Hematopoietic multipotent progenitor cell (in vitro differentiated cells): Measurements from ENCODE around the gene TECPR2. TPM values are rescaled to one million over a fixed set of nuclear protein-coding genes. Genes with fewer than 3 reads are reported as not detected.
"Not testable (repeated sequence)": the region's sequence is repeated elsewhere in the genome, so short reads cannot be mapped to it uniquely, and the experiment has no call there.

Experiments
- DNase-seq, 3 donors: peaks; one replicate each; pipeline ENCODE4 v3.0.0-alpha.2; 2011 to 2015; ENCODE audit warnings: low read depth in 2 of 3, low spot score in 2 of 3
- small RNA-seq: library from RNA; depleted of rRNA; stranded (forward); fragments of <200 nt; gene quantifications from one replicate; pipeline ENCODE3, GENCODE V24; 2012
- total RNA-seq: library from RNA; depleted of rRNA; stranded (reverse); fragments of >200 nt; gene quantifications from one replicate; pipeline ENCODE4 v1.2.3, GENCODE V29; 2012

Gene TECPR2
- total RNA-seq, 1 donor: 9.4 TPM

DNA sequence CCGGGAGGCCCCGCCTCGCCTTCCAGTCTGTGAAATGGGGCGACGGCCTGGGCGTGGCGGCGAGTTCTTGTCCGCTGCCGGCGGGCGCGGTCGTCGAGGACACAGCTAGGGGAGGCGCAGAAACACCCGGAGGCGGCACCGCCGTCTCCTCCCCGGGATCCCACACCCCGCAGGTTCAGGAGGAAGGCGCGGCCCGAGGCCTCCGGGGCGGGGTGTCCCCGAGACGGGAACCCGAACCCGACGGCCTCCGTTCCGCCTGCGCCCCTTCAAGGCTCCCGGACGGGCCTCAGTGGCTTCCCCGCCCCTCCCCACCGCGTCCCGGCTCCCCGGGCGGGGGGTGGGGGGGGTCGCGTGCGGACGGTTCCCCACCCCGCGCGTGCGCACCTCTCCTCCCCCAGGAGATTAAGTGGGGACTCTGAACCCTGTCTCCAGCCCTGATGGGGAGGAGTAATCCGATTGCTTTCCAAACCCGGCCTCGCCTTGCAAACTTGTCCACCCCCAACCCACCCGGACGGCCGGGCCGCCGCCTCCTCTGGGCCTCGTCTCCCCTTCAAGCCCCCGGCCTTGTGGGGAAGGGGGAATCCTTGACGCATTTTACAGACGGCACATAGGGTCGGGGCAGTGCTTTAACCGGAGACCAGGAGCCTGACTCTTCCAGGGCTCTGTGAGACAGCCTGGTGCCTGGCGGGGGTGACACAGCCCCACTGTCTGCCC, 182.2 kb downstream of the TECPR2 start:
- DNase-seq: no peak

DNA sequence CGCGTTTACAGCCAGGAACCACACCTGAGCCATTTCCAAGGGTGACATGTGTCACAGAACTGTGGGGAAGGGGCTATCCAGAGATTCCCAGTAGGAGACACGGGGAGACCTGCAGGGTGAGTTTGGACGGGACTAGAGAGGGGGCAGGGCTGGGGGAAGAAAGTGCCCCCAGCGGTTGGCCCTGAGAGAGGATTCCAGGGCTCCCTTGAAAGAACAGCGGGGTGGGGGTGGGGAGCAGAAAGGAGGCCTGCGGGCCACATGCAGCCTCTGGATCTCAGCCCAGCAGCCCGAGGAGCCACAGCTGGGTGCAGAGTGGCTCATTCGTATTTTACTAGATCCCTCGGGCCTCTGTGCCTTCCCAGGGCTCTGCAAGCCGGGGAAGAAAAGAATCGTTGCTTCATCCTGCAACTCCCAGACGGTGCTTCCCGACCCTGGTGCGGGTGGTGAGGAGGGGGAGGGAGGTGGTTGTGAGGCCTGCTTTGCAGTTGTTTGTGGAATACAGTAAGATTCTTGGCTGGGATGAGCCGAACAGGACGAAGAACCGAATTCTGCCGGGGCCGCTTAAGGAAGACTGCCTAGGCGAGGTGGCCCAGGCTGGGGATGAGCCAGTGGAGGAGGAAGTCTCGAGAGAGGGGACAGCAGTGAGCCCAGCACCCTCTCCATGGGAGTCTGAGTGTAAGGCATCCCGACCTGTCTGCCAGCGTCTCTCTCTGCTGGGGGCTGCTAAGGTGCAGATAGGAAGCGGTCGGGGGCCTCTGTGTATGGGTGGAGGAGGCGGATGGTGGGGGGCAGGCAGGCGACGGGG, 182.9 kb downstream of the TECPR2 start:
- no peak for DNase-seq

DNA sequence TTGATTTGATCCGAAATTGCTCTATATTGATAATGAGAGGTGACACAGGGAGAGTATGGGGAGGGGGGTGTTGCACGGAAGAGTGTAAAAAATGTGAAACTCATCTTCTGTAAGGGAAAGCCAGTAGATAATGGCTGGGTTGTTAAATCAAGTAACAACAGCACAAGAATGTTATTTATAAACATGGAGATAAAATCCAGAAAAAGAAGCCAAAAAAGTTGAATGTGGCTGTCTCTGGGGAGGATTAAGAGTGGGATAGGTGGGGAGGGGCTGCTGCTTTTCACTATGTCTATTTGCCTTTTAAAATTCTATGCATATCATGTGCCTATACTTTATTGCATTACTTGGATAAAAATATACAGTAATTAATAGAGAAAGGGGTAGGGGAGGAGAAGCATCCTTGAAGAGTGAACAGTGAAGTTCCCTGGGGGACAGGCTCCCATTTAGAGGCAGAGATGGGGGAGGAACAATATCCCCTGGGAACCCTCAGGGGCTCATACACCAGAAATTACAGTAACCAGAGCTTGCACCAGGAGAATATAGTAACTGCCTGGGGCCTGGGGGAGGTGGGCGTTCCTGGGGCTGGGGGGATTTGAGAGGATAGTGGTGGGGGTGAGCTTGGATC, 186.0 kb downstream of the TECPR2 start:
- no peak for DNase-seq

DNA sequence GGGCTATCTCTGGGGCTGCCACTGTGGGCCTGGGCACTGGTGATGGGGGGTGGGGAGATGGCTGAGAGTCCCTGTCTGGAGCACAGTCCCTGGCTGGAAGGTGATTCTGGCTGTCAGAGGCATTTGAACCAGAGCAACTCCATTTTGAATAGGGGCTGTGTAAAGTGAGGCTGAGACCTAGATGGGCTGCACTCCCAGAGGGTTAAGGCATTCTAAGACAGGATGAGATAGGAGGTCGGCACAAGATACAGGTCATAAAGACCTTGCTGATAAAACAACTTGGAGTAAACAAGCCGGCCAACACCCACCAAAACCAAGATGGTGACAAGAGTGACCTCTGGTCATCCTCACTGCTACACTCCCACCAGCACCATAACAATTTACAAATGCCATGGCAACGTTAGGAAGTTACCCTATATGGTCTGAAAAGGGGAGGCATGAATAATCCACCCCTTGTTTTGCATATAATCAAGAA, 188.2 kb downstream of the TECPR2 start:
- not testable (repeated sequence) for DNase-seq

Small RNAs within 50 kb of the gene (small RNA-seq; reads per million reads assigned to genes)
- gene MIR4309: not detected

Other genes with a start within 250 kb of the TECPR2 start
- 16.4 TPM for gene WDR20, start 223.0 kb upstream of the TECPR2 start, total RNA-seq
- 12.9 TPM for gene MOK, start 57.8 kb upstream of the TECPR2 start, total RNA-seq
- gene ZNF839, start 43.2 kb upstream of the TECPR2 start, total RNA-seq: 8.3 TPM
- gene CINP, start 51 bp upstream of the TECPR2 start, total RNA-seq: 24.5 TPM
- 6.2 TPM for gene ANKRD9, start 146.8 kb downstream of the TECPR2 start, total RNA-seq
- gene RCOR1, start 229.7 kb downstream of the TECPR2 start, total RNA-seq: 13.5 TPM